Activated CD8-positive, alpha-beta memory T cell treated with anti-CD3 and anti-CD28 coated beads for 1 hour (primary cell): ENCODE measurements around the gene SEMA5B.

Experiments used
- DNase-seq, 2 donors: peaks; one replicate each; pipeline ENCODE4 v3.0.0-alpha.2; 2020; ENCODE audit warnings: low read depth in 1 of 2; ENCODE audit errors: extremely low read depth in 1 of 2

The SEMA5B gene

GRCh38 chr3:122903171-122903570, 124.4 kb downstream of the SEMA5B start:
- no peak for DNase-seq

- DNase-seq: no peak
Observed at GRCh38 chr3:122902326-122902725, 125.2 kb downstream of the SEMA5B start.

- no peak for DNase-seq
Observed at GRCh38 chr3:122898298-122898697, 129.3 kb downstream of the SEMA5B start.

GRCh38 chr3:122893754-122894668, 133.6 kb downstream of the SEMA5B start:
- DNase-seq: no peak

GRCh38 chr3:122893282-122893681, 134.3 kb downstream of the SEMA5B start:
- DNase-seq: no peak

GRCh38 chr3:122892118-122892960, 135.2 kb downstream of the SEMA5B start:
- DNase-seq: no peak

GRCh38 chr3:122890720-122891220, 136.8 kb downstream of the SEMA5B start:
- no peak for DNase-seq

- no peak for DNase-seq
Observed at GRCh38 chr3:122890077-122890719, 137.4 kb downstream of the SEMA5B start.

- no peak for DNase-seq
Observed at GRCh38 chr3:122886946-122887345, 140.6 kb downstream of the SEMA5B start.

- no peak for DNase-seq
Observed at GRCh38 chr3:122886251-122886650, 141.3 kb downstream of the SEMA5B start.

- DNase-seq: no peak
Observed at GRCh38 chr3:122882361-122882947, 145.1 kb downstream of the SEMA5B start.

GRCh38 chr3:122880624-122881023, 146.9 kb downstream of the SEMA5B start:
- no peak for DNase-seq

GRCh38 chr3:122880173-122880572, 147.4 kb downstream of the SEMA5B start:
- no peak for DNase-seq

GRCh38 chr3:122875547-122876127, 151.9 kb downstream of the SEMA5B start:
- DNase-seq: no peak

- DNase-seq: no peak
Observed at GRCh38 chr3:122873741-122874515, 153.6 kb downstream of the SEMA5B start.

- no peak for DNase-seq
Observed at GRCh38 chr3:122868322-122868721, 159.2 kb downstream of the SEMA5B start.

- DNase-seq: no peak
Observed at GRCh38 chr3:122864498-122864897, 163.1 kb downstream of the SEMA5B start.

- DNase-seq: no peak
Observed at GRCh38 chr3:122862381-122862780, 165.2 kb downstream of the SEMA5B start.
